Loucy (cell line): ENCODE results near the gene TMC2.

Experiments used
- EZH2phosphoT487 ChIP-seq: fragments of 200-600 bp; IDR thresholded peaks from 2 replicates; pipeline ENCODE4 v1.6.1; 2018; ENCODE audit warnings: antibody characterized with exemption, mild to moderate bottlenecking, moderate library complexity, borderline replicate concordance
- TF ChIP-seq, protein P1 (sequence below): fragments of 200-600 bp; sonication (generic); conservative IDR thresholded peaks from 2 replicates; pipeline ENCODE4 v1.5.1; 2014; ENCODE audit warnings: mild to moderate bottlenecking, antibody characterized with exemption, low read length

DNA sequence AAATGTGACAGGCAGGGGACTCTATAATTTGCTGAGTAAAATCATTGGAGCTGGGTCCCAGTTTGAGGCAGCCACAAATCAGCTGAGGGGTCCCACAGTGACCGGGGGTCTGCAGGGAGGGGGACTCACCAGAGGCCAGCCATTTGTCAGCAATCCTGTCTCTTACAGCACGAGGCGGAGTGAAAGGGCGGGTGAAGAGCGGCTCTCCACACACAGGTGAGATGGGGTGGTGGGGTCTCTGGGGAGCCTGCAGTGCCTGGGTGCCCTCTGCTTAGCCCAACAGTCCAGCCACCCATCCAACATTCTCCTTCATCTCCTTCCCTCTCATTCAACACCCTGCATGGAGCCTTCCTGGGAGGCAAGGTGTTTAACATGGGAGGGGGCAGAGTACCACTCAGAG is 728 bp downstream of the TMC2 start:
- TF ChIP-seq, protein P1, sequence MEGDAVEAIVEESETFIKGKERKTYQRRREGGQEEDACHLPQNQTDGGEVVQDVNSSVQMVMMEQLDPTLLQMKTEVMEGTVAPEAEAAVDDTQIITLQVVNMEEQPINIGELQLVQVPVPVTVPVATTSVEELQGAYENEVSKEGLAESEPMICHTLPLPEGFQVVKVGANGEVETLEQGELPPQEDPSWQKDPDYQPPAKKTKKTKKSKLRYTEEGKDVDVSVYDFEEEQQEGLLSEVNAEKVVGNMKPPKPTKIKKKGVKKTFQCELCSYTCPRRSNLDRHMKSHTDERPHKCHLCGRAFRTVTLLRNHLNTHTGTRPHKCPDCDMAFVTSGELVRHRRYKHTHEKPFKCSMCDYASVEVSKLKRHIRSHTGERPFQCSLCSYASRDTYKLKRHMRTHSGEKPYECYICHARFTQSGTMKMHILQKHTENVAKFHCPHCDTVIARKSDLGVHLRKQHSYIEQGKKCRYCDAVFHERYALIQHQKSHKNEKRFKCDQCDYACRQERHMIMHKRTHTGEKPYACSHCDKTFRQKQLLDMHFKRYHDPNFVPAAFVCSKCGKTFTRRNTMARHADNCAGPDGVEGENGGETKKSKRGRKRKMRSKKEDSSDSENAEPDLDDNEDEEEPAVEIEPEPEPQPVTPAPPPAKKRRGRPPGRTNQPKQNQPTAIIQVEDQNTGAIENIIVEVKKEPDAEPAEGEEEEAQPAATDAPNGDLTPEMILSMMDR, result no peak
- TF ChIP-seq EZH2phosphoT487, result no peak
